Thyroid gland (tissue), 4 donors: Measurements from ENCODE around the gene BABAM1.

Source experiments
- POLR2A ChIP-seq, 2 donors: fragments of 450-650 bp; IDR thresholded peaks; one replicate each; pipeline ENCODE4 v1.6.1; 2017; ENCODE audit warnings: antibody characterized with exemption in 2 of 2, mild to moderate bottlenecking in 2 of 2, moderate library complexity in 1 of 2
- TF ChIP-seq, protein P1 (sequence below), 6 experiments: fragments of 200-600 bp in 3 of 6; fragments of 450-650 bp in 3 of 6; sonication (generic) in 3 of 6; IDR thresholded peaks; one replicate each; pipeline ENCODE4 v1.5.1; 2016 to 2019; ENCODE audit warnings: antibody characterized with exemption in 6 of 6, mild to moderate bottlenecking in 2 of 6, inconsistent platforms in 1 of 6, moderate library complexity in 1 of 6

DNA sequence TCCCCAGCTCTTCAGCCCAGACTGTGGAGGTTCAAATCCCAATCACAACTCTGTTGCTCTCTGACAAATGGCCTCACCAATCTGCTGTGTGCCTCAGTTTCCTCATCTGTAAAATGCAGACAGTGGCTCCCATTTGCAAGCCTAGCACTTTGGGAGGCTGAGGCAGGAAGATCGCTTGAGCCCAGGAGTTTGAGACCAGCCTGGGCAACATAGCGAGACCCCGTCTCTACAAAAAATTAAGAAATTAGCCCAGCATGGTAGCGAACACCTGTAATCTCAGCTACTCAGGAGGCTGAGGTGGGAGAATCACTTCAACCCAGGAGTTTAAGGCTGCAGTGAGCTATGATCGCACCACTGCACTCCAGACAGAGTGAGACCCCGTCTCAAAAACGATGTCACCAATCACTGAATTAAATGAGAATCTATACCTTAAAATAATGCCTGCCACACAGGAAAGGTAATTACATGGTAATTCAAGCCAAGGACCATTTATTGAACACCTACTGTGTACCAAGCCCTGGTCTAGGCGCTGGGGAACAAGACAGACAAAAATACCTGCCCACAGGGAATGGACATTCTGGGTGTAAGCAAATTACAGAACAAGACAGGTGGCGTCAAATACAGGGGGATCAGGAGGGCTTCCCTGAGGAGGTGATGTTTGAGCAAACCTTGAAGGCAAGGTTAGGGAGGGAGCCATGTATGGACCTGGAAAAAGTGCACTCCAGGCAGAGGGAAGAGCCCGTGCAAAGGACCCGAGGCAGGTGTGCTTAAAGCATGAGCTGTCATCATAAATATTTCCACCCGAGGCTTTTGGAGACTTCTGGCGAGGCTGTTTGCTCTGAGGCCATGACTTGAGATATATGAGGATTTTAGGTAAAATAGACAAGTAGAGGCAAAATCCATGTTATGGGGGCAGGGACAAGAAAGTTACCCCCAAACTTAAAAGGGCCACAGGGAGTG lies 29.2 kb upstream of the BABAM1 start:
- TF ChIP-seq, protein P1, sequence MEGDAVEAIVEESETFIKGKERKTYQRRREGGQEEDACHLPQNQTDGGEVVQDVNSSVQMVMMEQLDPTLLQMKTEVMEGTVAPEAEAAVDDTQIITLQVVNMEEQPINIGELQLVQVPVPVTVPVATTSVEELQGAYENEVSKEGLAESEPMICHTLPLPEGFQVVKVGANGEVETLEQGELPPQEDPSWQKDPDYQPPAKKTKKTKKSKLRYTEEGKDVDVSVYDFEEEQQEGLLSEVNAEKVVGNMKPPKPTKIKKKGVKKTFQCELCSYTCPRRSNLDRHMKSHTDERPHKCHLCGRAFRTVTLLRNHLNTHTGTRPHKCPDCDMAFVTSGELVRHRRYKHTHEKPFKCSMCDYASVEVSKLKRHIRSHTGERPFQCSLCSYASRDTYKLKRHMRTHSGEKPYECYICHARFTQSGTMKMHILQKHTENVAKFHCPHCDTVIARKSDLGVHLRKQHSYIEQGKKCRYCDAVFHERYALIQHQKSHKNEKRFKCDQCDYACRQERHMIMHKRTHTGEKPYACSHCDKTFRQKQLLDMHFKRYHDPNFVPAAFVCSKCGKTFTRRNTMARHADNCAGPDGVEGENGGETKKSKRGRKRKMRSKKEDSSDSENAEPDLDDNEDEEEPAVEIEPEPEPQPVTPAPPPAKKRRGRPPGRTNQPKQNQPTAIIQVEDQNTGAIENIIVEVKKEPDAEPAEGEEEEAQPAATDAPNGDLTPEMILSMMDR (IDR thresholded peaks at IDR 0.05), result no peak
- no peak for TF ChIP-seq POLR2A (IDR thresholded peaks at IDR 0.05)
